SK-N-SH treated with all-trans-retinoic acid at 6 μM for 48 hours (cell line): ENCODE results near the gene NPBWR2.

Experiments used
- ATAC-seq: fragments of 200-7000 bp; cut with Tn5 transposase; 3 replicates; pipeline ENCODE4 v1.9.1; 2020; ENCODE audit warnings: mild to moderate bottlenecking, moderate library complexity
- BACH2 ChIP-seq: fragments of 250-450 bp; sonication (Bioruptor Pico); IDR thresholded peaks from 2 replicates; pipeline ENCODE4 v1.9.0; 2021; ENCODE audit warnings: mild to moderate bottlenecking, borderline replicate concordance
- CREB5 ChIP-seq: fragments of 250-450 bp; sonication (Bioruptor Pico); IDR thresholded peaks from 2 replicates; pipeline ENCODE4 v1.5.1; 2020; ENCODE audit warnings: low read depth, mild to moderate bottlenecking, moderate library complexity
- CSDC2 ChIP-seq: fragments of 250-450 bp; sonication (Bioruptor Pico); IDR thresholded peaks from 2 replicates; pipeline ENCODE4 v1.5.0; 2020; ENCODE audit warnings: mild to moderate bottlenecking, moderate library complexity
- CSRNP3 ChIP-seq: fragments of 250-450 bp; sonication (Bioruptor Pico); IDR thresholded peaks from 2 replicates; pipeline ENCODE4 v1.5.1; 2021; ENCODE audit warnings: mild to moderate bottlenecking, moderate library complexity
- ESRRG ChIP-seq: fragments of 250-450 bp; sonication (Bioruptor Pico); IDR thresholded peaks from 2 replicates; pipeline ENCODE4 v1.6.1; 2021; ENCODE audit warnings: mild to moderate bottlenecking
- GLIS3 ChIP-seq: fragments of 250-450 bp; sonication (Bioruptor Pico); IDR thresholded peaks from 2 replicates; pipeline ENCODE4 v1.5.0; 2020; ENCODE audit warnings: mild to moderate bottlenecking, moderate library complexity
- ISL1 ChIP-seq: fragments of 250-450 bp; sonication (Bioruptor Pico); IDR thresholded peaks from 2 replicates; pipeline ENCODE4 v2.1.2; 2022; ENCODE audit warnings: mild to moderate bottlenecking, moderate library complexity
- OSR1 ChIP-seq: fragments of 250-450 bp; sonication (Bioruptor Pico); IDR thresholded peaks from 2 replicates; pipeline ENCODE4 v1.8.0; 2022; ENCODE audit warnings: moderate library complexity, mild to moderate bottlenecking, inconsistent platforms
- PATZ1 ChIP-seq: fragments of 250-450 bp; sonication (Bioruptor Pico); IDR thresholded peaks from 2 replicates; pipeline ENCODE4 v1.8.0; 2020; ENCODE audit warnings: mild to moderate bottlenecking, moderate library complexity, borderline replicate concordance
- PPARA ChIP-seq: fragments of 250-450 bp; sonication (Bioruptor Pico); IDR thresholded peaks from 2 replicates; pipeline ENCODE4 v1.5.0; 2020; ENCODE audit warnings: mild to moderate bottlenecking, borderline replicate concordance
- RARB ChIP-seq: fragments of 250-450 bp; sonication (Bioruptor Pico); IDR thresholded peaks from 2 replicates; pipeline ENCODE4 v1.8.0; 2021; ENCODE audit warnings: mild to moderate bottlenecking, moderate library complexity
- SNAI2 ChIP-seq: fragments of 250-450 bp; sonication (Bioruptor Pico); IDR thresholded peaks from 2 replicates; pipeline ENCODE4 v1.5.0; 2020; ENCODE audit warnings: mild to moderate bottlenecking, moderate library complexity
- TOX ChIP-seq: fragments of 250-450 bp; sonication (Bioruptor Pico); IDR thresholded peaks from 2 replicates; pipeline ENCODE4 v1.8.0; 2021; ENCODE audit warnings: mild to moderate bottlenecking, moderate library complexity, borderline replicate concordance
- TSHZ2 ChIP-seq: fragments of 250-450 bp; sonication (Bioruptor Pico); IDR thresholded peaks from 2 replicates; pipeline ENCODE4 v1.5.0; 2020; ENCODE audit warnings: mild to moderate bottlenecking, moderate library complexity
- ZC3H10 ChIP-seq: fragments of 250-450 bp; sonication (Bioruptor Pico); IDR thresholded peaks from 2 replicates; pipeline ENCODE4 v1.5.1; 2021; ENCODE audit warnings: mild to moderate bottlenecking, moderate library complexity
- ZFP3 ChIP-seq: fragments of 250-450 bp; sonication (Bioruptor Pico); IDR thresholded peaks from 2 replicates; pipeline ENCODE4 v1.5.0; 2020; ENCODE audit warnings: mild to moderate bottlenecking, moderate library complexity
- ZNF565 ChIP-seq: fragments of 450-650 bp; formaldehyde crosslinking; conservative IDR thresholded peaks from 2 replicates; pipeline ENCODE4 v1.5.0; 2020; ENCODE audit warnings: low read depth, mild to moderate bottlenecking, moderate library complexity
- ZNF70 ChIP-seq: fragments of 450-650 bp; formaldehyde crosslinking; IDR thresholded peaks from 2 replicates; pipeline ENCODE4 v1.5.0; 2020; ENCODE audit warnings: mild to moderate bottlenecking, moderate library complexity

Gene NPBWR2

GRCh38 chr20:64106981-64107735 lies at the start of gene NPBWR2:
Gene NPBWR2 (minus strand): TSS chr20:64107565. CDS start chr20:64106831, 734 bp downstream.
- no peak for ATAC-seq
- TF ChIP-seq OSR1 (CRISPR knock-in tag) (no peak), PPARA (CRISPR knock-in tag) (no peak), SNAI2 (CRISPR knock-in tag) (no peak), TOX (CRISPR knock-in tag) (no peak), TSHZ2 (CRISPR knock-in tag) (no peak), CSRNP3 (CRISPR knock-in tag) (no peak), CREB5 (CRISPR knock-in tag) (no peak), ISL1 (no peak), ZNF565 (no peak), BACH2 (CRISPR knock-in tag) (no peak), ZNF70 (CRISPR knock-in tag) (no peak), PATZ1 (CRISPR knock-in tag) (no peak), CSDC2 (no peak)

GRCh38 chr20:64156136-64156885 lies 48.9 kb upstream of the NPBWR2 start:
- peak; percentile 17; the same call in 1 of the 3 replicates for ATAC-seq
- TF ChIP-seq CSRNP3 (CRISPR knock-in tag) = no peak
- no peak for TF ChIP-seq TOX (CRISPR knock-in tag)
- no peak for TF ChIP-seq SNAI2 (CRISPR knock-in tag)
- TF ChIP-seq BACH2 (CRISPR knock-in tag) = no peak
- TF ChIP-seq ZNF565 = no peak
- TF ChIP-seq RARB (CRISPR knock-in tag) = no peak
- TF ChIP-seq ESRRG (CRISPR knock-in tag) = no peak
- TF ChIP-seq CREB5 (CRISPR knock-in tag) = no peak
- TF ChIP-seq ZFP3 (CRISPR knock-in tag) = no peak
- no peak for TF ChIP-seq ZC3H10 (CRISPR knock-in tag)
- no peak for TF ChIP-seq TSHZ2 (CRISPR knock-in tag)
- no peak for TF ChIP-seq PATZ1 (CRISPR knock-in tag)
- TF ChIP-seq PPARA (CRISPR knock-in tag) = no peak
- TF ChIP-seq GLIS3 (CRISPR knock-in tag) = no peak
- no peak for TF ChIP-seq OSR1 (CRISPR knock-in tag)
- TF ChIP-seq CSDC2 = no peak
- TF ChIP-seq ISL1 = no peak
- no peak for TF ChIP-seq ZNF70 (CRISPR knock-in tag)
